HG02870 (cell line): ENCODE measurements around the gene RASSF5.

Experiments used
- ATAC-seq: cut with Tn5 transposase; IDR thresholded peaks from one replicate; pipeline ENCODE4 v1.9.1; 2021; ENCODE audit warnings: mild to moderate bottlenecking, moderate library complexity; ENCODE audit not compliant: unreplicated experiment

RASSF5 gene

GRCh38 chr1:206582537-206582936, 75.2 kb downstream of the RASSF5 start:
- no peak for ATAC-seq

GRCh38 chr1:206582971-206583706, 75.8 kb downstream of the RASSF5 start:
- no peak for ATAC-seq

- no peak for ATAC-seq
Measured at GRCh38 chr1:206583707-206584648, 76.6 kb downstream of the RASSF5 start.

- no peak for ATAC-seq
Measured at GRCh38 chr1:206584683-206585082, 77.4 kb downstream of the RASSF5 start.

GRCh38 chr1:206586501-206587445, 79.4 kb downstream of the RASSF5 start:
- no peak for ATAC-seq

GRCh38 chr1:206587904-206588303, 80.6 kb downstream of the RASSF5 start:
- ATAC-seq = no peak

GRCh38 chr1:206588492-206588891, 81.2 kb downstream of the RASSF5 start:
- no peak for ATAC-seq

GRCh38 chr1:206589206-206589605, 81.9 kb downstream of the RASSF5 start:
- ATAC-seq = no peak

- peak; percentile 77 for ATAC-seq
Measured at GRCh38 chr1:206590025-206590758, 82.9 kb downstream of the RASSF5 start.

GRCh38 chr1:206591226-206591625, 83.9 kb downstream of the RASSF5 start:
- no peak for ATAC-seq

- no peak for ATAC-seq
Measured at GRCh38 chr1:206591696-206592095, 84.4 kb downstream of the RASSF5 start.

- no peak for ATAC-seq
Measured at GRCh38 chr1:206593351-206593925, 86.1 kb downstream of the RASSF5 start.

- no peak for ATAC-seq
Measured at GRCh38 chr1:206595581-206596318, 88.4 kb downstream of the RASSF5 start.

GRCh38 chr1:206596319-206596666, 89.0 kb downstream of the RASSF5 start:
- no peak for ATAC-seq

- ATAC-seq = no peak
Measured at GRCh38 chr1:206600527-206600926, 93.2 kb downstream of the RASSF5 start.

- no peak for ATAC-seq
Measured at GRCh38 chr1:206604861-206605260, 97.5 kb downstream of the RASSF5 start.

GRCh38 chr1:206606867-206607266, 99.5 kb downstream of the RASSF5 start:
- ATAC-seq = no peak

- ATAC-seq = no peak
Measured at GRCh38 chr1:206608108-206608698, 100.9 kb downstream of the RASSF5 start.
